Caki2 (cell line): ENCODE measurements around the gene FAM78B. TPM values are rescaled to one million over a fixed set of nuclear protein-coding genes. Genes with fewer than 3 reads are reported as not detected.

Source experiments
- DNase-seq: peaks from one replicate; pipeline ENCODE4 v3.0.0-alpha.2; 2015; ENCODE audit warnings: low read depth
- in situ Hi-C: cut with HindIII; loops from 2 replicates; pipeline ENCODE4 v1.10.0; 2016; ENCODE audit warnings: low sequenced_read_pairs, low pct_unique_long_range_greater_than_20kb, mixed read lengths
- total RNA-seq: library from RNA; depleted of rRNA; stranded (reverse); fragments of >200 nt; shearing (Covaris generic); gene quantifications from 2 replicates; pipeline ENCODE4 v1.2.3, GENCODE V29; 2014; ENCODE audit warnings: low replicate concordance

Gene FAM78B
- total RNA-seq, 1 experiment from 2014 or later: 0.68 TPM

DNA sequence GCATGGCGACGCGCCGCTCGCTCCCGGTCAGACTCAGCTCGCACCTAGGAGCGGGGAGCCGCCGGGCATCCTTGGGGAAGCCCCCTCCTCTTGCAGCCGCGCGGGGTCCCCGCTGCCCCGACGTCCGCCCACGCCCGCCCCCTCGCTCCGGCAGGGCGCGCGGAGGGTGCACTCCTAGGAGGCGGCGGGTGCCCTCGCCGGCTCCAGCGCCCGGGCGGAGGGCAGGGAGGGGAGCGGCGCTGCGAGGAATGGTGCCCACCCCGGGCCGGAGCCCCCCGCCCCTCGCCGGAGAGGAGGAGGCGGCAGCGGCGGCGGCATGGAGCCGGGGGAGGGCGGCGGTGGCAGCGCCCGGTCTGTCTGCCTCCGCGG lies 488 bp downstream of the FAM78B start:
- DNase-seq: no peak
- in situ Hi-C loops: no loop called here

DNA sequence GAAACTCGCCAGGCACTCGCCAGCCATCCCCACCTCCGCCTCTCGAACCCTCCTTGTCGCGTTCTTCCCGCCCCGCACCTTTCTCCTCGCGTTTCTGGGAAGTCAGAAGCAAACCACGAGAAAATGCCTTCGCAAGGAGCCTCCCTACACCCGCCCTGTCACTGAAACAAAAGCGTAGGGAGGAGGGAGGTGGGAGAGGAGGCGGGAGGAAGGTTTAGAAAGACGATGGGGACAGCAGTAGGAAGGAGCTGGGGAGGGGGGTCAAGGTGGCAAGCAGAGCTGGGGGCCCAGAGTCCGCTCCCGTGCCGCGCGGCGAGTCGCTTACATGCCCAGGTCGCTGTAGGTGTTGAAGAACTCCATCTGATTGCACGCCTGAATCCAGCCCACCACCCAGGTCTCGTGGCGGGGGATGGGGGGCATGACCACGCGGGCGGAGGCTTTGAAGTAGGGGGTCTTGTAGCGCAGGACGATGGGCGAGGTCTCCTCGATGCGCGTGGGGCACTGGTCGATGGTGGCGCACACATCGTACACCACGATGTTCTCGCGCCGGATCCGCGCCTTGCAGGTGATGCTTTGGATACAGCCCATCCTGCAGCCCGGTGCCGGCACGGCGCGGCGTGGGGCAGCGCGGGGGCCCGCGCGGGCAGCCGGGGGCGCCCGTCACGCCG lies 1.0 kb downstream of the FAM78B start:
- in situ Hi-C loops: no loop called here
- DNase-seq: no peak

DNA sequence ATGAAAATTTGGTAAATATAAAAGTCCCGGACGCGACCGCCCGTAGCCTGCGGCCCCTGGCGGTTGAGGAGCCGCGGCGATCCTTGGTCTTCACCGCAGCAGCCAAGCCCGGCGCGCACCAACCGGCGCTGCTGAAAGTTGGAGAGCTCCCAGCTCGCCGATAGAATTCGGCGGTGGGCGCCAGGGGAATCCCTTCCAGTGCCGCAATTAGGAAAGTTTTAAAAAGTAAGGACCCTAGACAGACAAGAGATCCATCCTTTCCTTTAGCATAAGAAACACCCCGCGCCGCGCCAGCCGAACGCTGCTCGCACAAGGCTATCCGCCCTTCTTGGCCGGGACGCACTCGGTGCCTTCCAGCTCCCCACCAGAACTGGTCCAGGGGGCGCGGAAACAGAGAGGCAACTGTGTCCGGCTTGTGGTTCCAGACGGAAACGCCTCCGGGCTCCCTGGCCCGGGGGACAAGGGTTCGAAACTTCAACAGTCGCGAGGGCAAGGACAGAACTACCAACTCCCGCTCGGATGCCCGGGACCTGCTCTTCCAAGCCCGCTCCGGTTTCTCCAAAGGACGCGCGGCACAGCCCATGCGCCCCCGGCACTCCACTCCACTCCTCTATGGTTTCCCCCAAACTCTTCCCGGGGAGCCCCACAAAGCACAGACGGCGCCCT lies 1.7 kb downstream of the FAM78B start:
- in situ Hi-C loops: no loop called here
- no peak for DNase-seq

DNA sequence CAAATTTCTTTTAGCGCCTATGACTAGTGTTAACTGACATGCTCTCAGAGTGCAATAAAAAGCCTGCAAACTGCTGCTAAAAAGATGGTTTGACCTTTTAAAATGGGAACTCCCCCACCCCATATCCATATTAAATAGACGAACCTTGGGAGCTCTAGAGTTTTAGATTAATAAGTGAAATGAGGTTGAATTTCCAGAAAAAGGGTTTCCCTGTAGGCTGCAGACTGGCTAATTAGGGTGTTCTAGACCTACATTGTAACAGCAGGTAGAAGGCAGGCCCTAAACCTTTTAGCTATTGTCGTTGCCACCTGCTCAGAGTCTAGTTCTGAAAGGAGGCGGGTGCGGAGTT lies 2.2 kb downstream of the FAM78B start:
- no peak for DNase-seq
- in situ Hi-C loops: no loop called here

DNA sequence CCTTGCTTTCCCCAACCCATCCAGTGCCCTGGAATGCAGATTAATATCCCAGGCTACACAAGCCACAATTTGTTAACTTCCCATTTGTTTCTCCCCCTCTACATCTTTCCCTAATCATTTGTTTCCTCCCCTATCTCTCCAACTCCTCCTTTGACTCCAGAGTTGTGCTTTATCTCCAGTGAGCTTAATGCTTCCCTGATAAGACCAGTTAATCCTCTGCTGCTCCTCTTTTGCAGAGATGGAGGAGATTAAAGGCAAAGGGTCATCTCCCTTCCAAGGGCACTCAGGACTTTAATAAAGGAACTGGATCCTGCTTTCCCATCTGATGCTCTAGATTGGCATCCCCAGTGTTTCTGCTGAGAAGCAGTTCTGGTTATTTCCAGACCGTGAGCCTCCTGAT lies 7.1 kb downstream of the FAM78B start:
- in situ Hi-C loops: no loop called here
- DNase-seq: no peak

DNA sequence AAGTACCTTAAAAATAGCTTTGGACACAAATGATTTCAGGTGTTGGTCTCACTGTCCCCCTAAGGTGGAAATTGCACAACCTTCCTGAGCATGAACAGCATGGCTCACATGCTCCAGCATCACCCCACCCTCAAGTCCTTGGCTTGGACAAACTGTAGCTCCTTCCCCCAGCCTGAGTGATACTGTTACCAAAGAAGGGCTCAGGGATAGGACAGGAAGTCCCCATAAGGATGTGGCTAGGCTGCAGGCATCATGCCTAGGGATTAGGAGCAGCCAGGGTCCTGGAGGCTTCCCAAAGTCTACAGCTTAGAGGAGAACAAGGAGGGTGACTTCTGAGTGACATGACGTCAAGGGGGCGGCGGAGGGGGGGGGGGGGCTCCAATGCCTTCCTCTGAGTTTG lies 10.1 kb downstream of the FAM78B start:
- DNase-seq: no peak
- in situ Hi-C loops: no loop called here

DNA sequence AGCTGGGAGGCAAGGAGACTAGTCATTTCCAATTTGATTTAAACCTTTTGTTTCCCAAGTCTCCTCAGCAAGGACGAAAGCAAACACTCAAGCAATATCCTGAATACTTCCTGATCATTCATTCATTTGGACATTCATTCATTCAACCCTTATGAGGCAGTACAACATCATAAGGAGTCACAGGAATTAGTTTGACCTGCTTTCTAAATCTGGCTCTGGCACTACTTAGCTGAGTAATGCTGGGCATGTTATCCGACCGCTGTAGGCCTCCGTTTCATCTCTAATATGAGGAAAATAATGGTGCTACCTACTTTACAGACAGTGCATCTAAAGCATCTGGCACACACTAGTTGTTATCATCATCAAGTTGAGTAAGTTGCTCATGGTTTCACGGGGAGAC lies 11.7 kb downstream of the FAM78B start:
- in situ Hi-C loops: no loop called here
- no peak for DNase-seq

DNA sequence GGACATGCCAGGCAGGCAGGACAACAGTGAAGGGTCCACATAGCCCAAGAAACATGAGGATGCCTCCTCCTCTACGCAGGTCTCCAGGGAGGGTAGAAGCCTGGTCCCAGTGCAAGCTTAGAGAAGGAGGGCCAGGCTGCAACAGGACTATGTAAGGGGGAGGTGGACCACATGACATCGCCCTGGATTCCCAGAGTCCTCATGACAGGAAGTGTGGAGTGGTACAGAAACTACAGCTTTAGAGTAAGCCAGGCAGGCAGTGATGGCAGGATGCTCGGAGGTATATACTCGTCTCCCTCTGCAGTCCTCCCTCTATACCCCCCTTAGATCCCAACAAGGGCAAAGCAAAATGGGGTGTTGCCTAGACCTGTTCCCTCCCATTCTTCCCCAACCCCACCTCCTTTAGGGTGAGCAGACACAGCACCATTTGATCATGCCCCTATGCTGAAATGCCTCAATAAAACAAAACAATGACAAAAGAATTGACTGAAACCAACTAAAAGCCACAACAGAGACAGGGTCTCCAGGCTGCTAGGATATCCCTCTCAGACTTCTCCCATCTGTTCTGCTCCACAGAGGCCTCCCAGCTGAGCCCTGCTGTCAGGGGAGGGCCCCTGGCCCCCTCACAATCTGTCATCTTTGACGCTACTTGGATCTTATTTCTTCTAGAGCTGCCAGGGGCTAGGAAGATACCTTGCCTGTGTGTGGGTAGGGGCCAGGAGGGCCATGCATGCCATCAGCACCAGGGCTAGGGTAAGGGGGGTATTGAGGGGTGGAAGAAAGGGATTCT lies 13.1 kb downstream of the FAM78B start:
- in situ Hi-C loops: no loop called here
- DNase-seq: no peak

DNA sequence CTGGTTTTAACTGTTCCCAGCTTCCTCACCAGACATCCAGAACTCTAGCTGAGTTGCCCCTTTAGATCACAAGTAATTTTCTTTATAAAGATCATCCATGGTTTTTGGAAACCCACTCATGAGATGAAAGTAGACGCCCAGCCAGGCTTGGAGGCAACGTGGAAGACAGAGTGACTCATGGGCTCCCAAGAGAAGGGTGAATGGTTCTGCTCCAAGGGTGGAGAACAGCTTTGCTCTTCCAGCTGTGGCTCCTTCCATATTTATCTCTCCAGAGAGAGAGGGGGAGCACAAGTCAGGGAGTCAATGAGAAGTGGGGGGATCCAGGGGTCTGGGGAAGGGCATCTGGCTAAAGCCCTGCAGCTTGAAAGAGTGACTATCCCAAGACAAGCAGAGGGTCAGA lies 13.8 kb downstream of the FAM78B start:
- in situ Hi-C loops: no loop called here

DNA sequence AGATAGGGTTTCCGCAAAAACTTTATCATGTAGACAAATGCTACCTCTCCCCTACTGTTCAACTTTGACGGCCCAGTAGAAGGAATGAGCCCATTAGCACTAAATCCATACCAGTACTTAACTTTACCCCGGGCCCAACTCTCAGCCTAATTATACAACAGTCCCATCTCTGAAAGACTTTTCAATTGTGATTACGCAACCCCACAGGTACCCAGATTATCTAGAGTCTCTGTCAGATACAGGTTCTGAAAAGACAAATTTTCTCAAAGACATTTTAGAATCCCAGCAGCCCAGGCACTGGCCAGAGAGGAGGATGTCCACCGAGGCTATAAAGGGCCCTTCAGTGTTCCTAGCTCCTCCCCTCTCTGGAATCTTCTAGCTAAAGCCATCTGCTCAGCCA lies 15.0 kb downstream of the FAM78B start:
- in situ Hi-C loops: no loop called here
- no peak for DNase-seq

More for the DNA sequence above, 13.8 kb downstream of the FAM78B start:
- DNase-seq: no peak

DNA sequence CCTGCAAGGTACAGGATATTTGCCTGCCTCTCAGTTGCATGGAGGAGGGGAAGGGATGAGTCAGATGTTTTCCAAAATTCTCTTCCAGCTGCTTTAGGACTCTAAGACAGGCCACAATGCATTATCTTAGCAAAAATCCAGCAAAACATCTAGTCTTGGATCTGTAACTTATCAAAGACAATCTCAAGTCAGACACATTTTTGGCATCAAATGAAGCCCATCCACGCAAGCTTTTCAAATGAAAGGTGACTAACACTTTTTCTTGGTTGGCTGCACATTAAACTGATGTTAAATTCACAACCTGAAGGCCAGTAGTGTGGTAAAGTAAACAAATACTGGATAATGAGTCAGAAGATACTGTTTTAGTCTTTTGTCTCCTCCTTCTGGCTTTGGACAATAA lies 21.3 kb downstream of the FAM78B start:
- peak; percentile 76 for DNase-seq
- in situ Hi-C loops: no loop called here

DNA sequence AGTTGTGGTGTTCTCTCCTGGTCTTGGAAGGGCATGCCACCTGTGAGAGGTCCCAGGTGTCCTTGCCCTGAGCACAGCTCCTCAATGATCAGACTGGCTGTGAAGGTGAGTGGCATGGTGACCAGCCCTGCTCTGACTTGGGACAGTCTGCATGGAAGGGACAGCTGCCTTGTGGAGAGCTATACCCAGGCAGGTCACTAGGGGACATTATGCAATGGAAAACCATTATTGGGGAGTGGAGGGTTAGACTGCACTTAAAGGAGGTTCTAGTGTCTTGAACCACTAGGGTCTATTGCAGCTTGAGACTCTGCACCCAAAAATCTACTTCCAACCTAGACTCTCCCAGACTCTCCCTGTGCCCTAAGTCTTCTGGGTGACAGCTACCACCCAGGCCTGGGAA lies 24.8 kb downstream of the FAM78B start:
- in situ Hi-C loops: no loop called here

DNA sequence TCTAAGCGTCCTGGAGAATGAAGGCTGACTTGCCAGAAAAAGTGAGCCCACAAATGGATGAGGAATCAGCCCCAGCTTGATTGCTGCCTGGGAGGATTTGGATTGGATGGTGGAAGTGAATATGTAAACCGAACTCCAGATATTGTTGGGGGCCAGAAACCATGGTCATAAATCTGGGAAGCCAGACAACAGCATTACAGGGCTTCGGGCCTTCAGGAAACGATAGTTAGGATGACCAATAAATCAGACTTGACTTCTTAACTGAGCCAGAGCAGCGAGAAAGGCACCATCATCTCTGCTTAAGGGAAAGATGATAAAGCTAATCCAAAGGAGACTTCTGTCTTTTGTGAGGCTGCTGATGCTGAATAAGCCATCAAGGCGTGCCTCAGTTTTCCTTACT lies 26.6 kb downstream of the FAM78B start:
- in situ Hi-C loops: no loop called here
- DNase-seq: no peak

More for the DNA sequence above, 24.8 kb downstream of the FAM78B start:
- no peak for DNase-seq

DNA sequence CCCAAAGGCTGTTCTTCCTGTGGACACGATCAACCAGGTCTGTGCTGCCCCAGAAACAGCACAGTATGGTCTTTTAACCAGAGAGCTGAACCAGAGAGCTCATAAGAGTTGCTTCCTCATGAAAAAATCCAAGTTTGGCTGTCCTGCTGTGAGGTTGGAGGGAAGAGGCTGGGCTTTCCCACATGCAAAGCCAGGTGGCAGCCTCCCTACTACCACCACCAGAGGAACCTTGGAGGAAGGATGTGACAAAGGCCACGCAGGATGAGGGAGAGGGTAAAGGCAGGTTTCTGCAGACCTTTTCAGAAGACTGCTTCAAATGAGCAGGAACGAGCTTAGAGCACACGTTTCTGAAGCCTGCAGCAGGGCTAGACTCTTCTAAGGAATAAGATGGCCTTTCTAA lies 27.1 kb downstream of the FAM78B start:
- DNase-seq: no peak
- in situ Hi-C loops: no loop called here

DNA sequence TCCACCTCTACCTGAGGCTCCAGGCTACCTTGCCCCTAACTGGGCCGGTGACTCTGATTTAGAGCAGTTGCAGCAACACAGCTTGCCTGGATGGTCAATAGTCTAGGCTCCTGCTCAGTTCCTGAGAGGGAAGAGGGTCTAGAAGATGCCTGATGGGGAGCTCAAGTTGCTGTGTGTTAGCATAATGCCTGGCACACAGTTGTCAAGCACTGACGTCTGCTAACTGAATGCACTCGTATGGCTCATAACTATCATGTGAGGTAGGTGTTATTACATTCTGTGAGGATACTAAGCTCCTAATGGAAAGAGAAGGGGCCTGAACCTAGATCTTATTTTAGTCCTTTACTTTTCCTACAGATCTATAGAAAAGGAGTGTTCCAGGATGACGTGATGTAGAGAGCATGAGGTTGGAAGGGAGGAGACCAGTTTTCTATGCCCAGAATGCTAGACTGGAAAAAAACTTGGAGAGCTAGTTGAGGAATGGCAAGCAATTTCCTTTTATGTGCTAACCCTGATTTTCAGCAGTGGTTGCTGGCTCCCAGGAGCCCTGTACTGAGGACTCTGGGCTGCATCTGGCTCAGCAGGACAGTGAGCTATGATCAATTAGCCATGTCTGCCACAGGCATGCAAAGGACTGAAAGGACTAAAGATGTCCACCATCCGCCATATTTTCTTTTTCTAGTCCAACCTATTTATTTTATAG lies 30.0 kb downstream of the FAM78B start:
- in situ Hi-C loops: no loop called here
- no peak for DNase-seq

DNA sequence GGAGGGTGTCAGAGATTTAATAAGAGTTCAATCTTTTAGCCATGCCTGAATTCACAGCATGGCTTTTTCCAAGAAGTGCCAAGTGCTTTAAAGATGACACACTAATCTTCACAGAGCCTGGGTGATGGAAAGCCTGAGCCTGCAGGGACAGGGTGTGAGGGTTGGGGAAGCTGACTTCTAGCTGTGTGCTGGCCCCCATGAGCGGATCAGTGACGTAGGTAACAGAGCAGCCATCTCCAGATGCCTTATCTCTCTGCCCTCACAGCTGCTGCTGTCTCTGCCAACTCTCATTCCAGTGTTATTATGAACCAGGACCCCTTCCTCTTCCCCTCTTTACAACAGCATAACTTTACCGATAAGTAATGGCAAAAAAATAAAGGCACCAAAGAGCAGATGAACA lies 30.6 kb downstream of the FAM78B start:
- DNase-seq: no peak

DNA sequence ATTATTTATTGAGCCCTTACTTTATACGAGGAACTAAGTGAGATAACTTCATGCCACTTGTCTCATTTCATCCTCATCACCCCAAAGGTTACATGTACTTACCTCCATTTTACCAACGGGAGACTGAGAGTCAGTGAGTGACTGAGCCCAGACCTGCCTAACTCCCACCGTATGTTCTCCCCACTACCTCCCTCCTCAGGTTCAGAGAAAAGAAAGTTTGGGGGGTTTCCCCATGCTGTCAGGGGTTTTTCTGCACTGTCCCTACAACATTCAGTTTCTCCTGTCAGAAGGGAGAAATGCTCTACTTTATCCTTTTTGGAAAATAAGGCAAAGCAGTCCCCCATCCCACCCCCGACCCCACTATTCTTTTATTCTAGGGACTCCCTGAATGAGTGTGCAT lies 32.9 kb downstream of the FAM78B start:
- in situ Hi-C loops: no loop called here
- no peak for DNase-seq

More for the DNA sequence above, 30.6 kb downstream of the FAM78B start:
- in situ Hi-C loops: no loop called here

DNA sequence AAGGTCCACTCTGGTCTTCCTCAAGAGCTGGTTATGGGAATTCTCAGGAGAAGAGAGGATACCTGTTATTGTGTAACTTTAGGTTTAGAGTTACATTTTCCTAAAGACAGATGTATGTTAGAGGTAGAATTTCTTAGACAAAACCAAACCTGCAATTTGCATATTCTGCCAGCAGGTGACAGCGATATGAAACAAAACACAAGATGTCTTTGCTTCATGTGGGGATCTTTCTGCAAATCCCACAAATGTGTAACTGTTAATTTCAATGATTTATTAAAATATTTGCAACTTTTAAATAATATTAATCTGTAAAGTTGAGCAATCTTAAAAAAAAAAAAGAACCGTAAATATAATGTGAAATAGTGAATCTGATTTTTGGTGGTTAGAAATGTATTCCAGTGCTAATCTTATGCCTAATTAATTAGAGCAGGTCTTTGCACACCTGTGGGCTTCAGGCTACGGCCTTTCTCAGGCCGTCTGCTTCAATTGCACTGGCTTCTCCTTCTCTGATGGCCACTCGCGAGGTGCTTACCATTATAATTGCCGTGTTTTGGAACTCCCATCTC lies 33.4 kb downstream of the FAM78B start:
- in situ Hi-C loops: no loop called here
- no peak for DNase-seq

DNA sequence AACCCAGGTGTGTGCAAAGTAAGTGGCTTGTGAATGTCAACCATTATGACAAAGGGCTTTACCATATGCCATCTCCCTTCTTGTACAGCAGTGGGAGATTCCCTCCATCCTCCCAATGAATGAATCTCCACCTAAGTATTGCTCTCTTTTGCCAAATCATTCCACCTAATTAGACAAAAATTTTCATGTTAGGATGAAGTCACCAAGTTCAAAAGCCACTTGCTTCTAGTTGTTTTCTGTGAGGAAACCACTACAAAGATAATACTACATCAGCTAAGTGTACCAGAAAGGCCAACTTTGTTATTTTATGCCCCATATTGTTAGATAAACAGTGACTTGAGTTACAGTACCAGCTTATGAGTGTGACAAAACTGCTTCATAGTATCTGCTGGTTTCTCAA lies 34.3 kb downstream of the FAM78B start:
- in situ Hi-C loops: no loop called here
- no peak for DNase-seq
